Breast epithelium (tissue), 3 donors: Measurements from ENCODE around the gene ATP6V1F.

Experiments
- CTCF ChIP-seq, 3 donors: fragments of 450-650 bp; IDR thresholded peaks; one replicate each; pipeline ENCODE4 v1.5.1; 2016 to 2017; ENCODE audit warnings: antibody characterized with exemption in 3 of 3, mild to moderate bottlenecking in 3 of 3, moderate library complexity in 3 of 3
- POLR2A ChIP-seq: fragments of 450-650 bp; IDR thresholded peaks from one replicate; pipeline ENCODE4 v1.6.1; 2016; ENCODE audit warnings: antibody characterized with exemption, mild to moderate bottlenecking, moderate library complexity
- POLR2AphosphoS5 ChIP-seq, 3 donors: sonication (generic); formaldehyde crosslinking; IDR thresholded peaks; one replicate each; pipeline ENCODE4 v1.6.1; 2017; ENCODE audit warnings: antibody characterized with exemption in 3 of 3

GRCh38 chr7:128827971-128828711 lies 34.5 kb upstream of the ATP6V1F start:
- no peak for TF ChIP-seq CTCF (IDR thresholded peaks at IDR 0.05)
- TF ChIP-seq POLR2A, result no peak
- no peak for TF ChIP-seq POLR2AphosphoS5 (IDR thresholded peaks at IDR 0.05)
